Activated CD8-positive, alpha-beta T cell treated with anti-CD3 and anti-CD28 coated beads for 36 hours (primary cell): ENCODE data around the gene C1GALT1C1L. TPM values are rescaled to one million over a fixed set of nuclear protein-coding genes. Genes with fewer than 3 reads are reported as not detected.
"Not testable (repeated sequence)": the region's sequence is repeated elsewhere in the genome, so short reads cannot be mapped to it uniquely, and the experiment has no call there.

Experiments used
- ATAC-seq: fragments of 200-7000 bp; cut with Tn5 transposase; one replicate; pipeline ENCODE4 v1.10.0; 2021; ENCODE audit warnings: mild to moderate bottlenecking, moderate library complexity
- CTCF ChIA-PET: fragments of 350-600 bp; sonication (Branson Sonifier 250); formaldehyde crosslinking; loops from one replicate; lab custom pipeline; 2021; ENCODE audit warnings: antibody characterized with exemption; lab: Charles Lee
- POLR2A ChIA-PET: fragments of 350-600 bp; sonication (Branson Sonifier 250); formaldehyde crosslinking; loops from one replicate; lab custom pipeline; 2021; ENCODE audit warnings: antibody characterized with exemption; lab: Charles Lee
- DNase-seq: peaks from one replicate; pipeline ENCODE4 v3.0.0-alpha.2; 2020
- H3K27ac Mint-ChIP-seq: one replicate; pipeline ENCODE4 v1.8.0; 2021; ENCODE audit warnings: mild to moderate bottlenecking, mixed read lengths
- H3K27me3 Mint-ChIP-seq: one replicate; pipeline ENCODE4 v1.8.0; 2021; ENCODE audit warnings: mixed read lengths
- H3K36me3 Mint-ChIP-seq: one replicate; pipeline ENCODE4 v1.8.0; 2021; ENCODE audit warnings: low read depth, mixed read lengths
- H3K4me1 Mint-ChIP-seq: one replicate; pipeline ENCODE4 v1.8.0; 2021; ENCODE audit warnings: low read depth, mixed read lengths
- H3K4me3 Mint-ChIP-seq: one replicate; pipeline ENCODE4 v1.8.0; 2021; ENCODE audit warnings: mild to moderate bottlenecking, moderate library complexity, mixed read lengths
- H3K9me3 Mint-ChIP-seq: one replicate; pipeline ENCODE4 v1.8.0; 2021; ENCODE audit warnings: mixed read lengths
- intact Hi-C: fragments of 100-400 bp; cut with micrococcal nuclease; formaldehyde crosslinking; loops from one replicate; pipeline ENCODE4 v1.10.0; 2022
- total RNA-seq, 2 experiments: library from RNA; stranded (reverse); gene quantifications; one replicate each; pipeline ENCODE4 v1.2.3, GENCODE V29; 2021
- TF ChIP-seq, protein P1 (sequence below): fragments of 200-600 bp; IDR thresholded peaks from one replicate; pipeline ENCODE4 v1.8.0; 2022; ENCODE audit warnings: antibody characterized with exemption, mild to moderate bottlenecking

C1GALT1C1L gene
- total RNA-seq, 2 experiments from 2014 or later, result 0.36 TPM; not detected in 1

GRCh38 chr2:43708178-43708577, 31.9 kb upstream of the C1GALT1C1L start:
- H3K27ac Mint-ChIP-seq, result no peak overlapping the region
- CTCF ChIA-PET, result interaction anchor here (1.1 kb wide), 1 partner anchor 12 kb away, joined by 4 read pairs; no protein-coding TSS in a partner anchor
- intact Hi-C loops, result no loop called here

GRCh38 chr2:43707255-43708015, 31.2 kb upstream of the C1GALT1C1L start:
- no peak overlapping the region for H3K4me3 Mint-ChIP-seq
- peaks cover 20% of the 10 kb centered on the region for H3K27me3 Mint-ChIP-seq
- intact Hi-C loops, result no loop called here
- TF ChIP-seq, protein P1, sequence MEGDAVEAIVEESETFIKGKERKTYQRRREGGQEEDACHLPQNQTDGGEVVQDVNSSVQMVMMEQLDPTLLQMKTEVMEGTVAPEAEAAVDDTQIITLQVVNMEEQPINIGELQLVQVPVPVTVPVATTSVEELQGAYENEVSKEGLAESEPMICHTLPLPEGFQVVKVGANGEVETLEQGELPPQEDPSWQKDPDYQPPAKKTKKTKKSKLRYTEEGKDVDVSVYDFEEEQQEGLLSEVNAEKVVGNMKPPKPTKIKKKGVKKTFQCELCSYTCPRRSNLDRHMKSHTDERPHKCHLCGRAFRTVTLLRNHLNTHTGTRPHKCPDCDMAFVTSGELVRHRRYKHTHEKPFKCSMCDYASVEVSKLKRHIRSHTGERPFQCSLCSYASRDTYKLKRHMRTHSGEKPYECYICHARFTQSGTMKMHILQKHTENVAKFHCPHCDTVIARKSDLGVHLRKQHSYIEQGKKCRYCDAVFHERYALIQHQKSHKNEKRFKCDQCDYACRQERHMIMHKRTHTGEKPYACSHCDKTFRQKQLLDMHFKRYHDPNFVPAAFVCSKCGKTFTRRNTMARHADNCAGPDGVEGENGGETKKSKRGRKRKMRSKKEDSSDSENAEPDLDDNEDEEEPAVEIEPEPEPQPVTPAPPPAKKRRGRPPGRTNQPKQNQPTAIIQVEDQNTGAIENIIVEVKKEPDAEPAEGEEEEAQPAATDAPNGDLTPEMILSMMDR, result no peak
- no peak for DNase-seq
- no peaks in the 10 kb centered on the region for H3K9me3 Mint-ChIP-seq
- CTCF ChIA-PET, result interaction anchor here (1.1 kb wide), 1 partner anchor 11 kb away, joined by 4 read pairs; no protein-coding TSS in a partner anchor
- no peaks in the 10 kb centered on the region for H3K4me1 Mint-ChIP-seq
- ATAC-seq, result no peak
- POLR2A ChIA-PET, result interaction anchor here (0.7 kb wide), 1 partner anchor 772 kb away, joined by 3 read pairs; no protein-coding TSS in a partner anchor
- H3K36me3 Mint-ChIP-seq, result no peaks in the 10 kb centered on the region
- H3K27ac Mint-ChIP-seq, result no peak overlapping the region

More at GRCh38 chr2:43708178-43708577, 31.9 kb upstream of the C1GALT1C1L start:
- Mint-ChIP-seq H3K36me3 (no peaks in the 10 kb centered on the region), H3K4me3 (no peak overlapping the region), H3K9me3 (no peaks in the 10 kb centered on the region), H3K4me1 (no peaks in the 10 kb centered on the region), H3K27me3 (peaks cover 19% of the 10 kb centered on the region)
- POLR2A ChIA-PET, result interaction anchor here (0.7 kb wide), 1 partner anchor 772 kb away, joined by 3 read pairs; no protein-coding TSS in a partner anchor
- ATAC-seq, result no peak
- TF ChIP-seq, protein P1, result no peak
- no peak for DNase-seq

GRCh38 chr2:43701111-43701510, 24.9 kb upstream of the C1GALT1C1L start:
- H3K36me3 Mint-ChIP-seq, result no peaks in the 10 kb centered on the region
- no peak overlapping the region for H3K4me3 Mint-ChIP-seq
- H3K27me3 Mint-ChIP-seq, result peaks cover 18% of the 10 kb centered on the region
- intact Hi-C loops, result no loop called here
- no peaks in the 10 kb centered on the region for H3K9me3 Mint-ChIP-seq
- ChIA-PET POLR2A (no interaction called here), CTCF (no interaction called here)
- no peak for ATAC-seq
- DNase-seq, result no peak
- TF ChIP-seq, protein P1, result no peak
- no peak overlapping the region for H3K27ac Mint-ChIP-seq
- no peaks in the 10 kb centered on the region for H3K4me1 Mint-ChIP-seq

DNA sequence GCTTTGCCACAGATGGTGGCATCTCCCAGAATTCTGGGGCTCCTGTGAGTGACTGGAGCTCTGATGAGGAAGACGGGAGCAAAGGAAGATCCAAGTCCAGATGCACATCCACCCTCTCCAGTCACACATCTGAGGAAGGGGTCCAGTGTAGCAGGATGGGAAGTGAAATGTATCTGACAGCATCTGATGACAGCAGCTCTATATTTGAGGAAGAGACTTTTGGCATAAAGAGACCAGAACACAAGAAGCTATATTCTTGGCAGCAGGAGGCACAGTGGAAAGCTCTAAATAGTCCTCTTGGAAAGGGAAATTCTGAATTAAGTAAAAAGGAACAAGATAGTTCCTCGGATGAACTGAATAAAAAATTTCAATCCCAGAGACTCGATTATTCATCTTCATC, 23.5 kb upstream of the C1GALT1C1L start:
- DNase-seq (no peak), ATAC-seq (no peak)
- Mint-ChIP-seq H3K4me1 (no peaks in the 10 kb centered on the region), H3K27me3 (peaks cover 18% of the 10 kb centered on the region), H3K36me3 (no peaks in the 10 kb centered on the region), H3K4me3 (no peak overlapping the region), H3K9me3 (no peaks in the 10 kb centered on the region), H3K27ac (no peak overlapping the region)
- CTCF ChIA-PET, result interaction anchor here (1.2 kb wide), 1 partner anchor 90 kb away, joined by 3 read pairs; no protein-coding TSS in a partner anchor
- POLR2A ChIA-PET, result interaction anchor here (0.6 kb wide), 1 partner anchor 759 kb away, joined by 3 read pairs; no protein-coding TSS in a partner anchor
- TF ChIP-seq, protein P1, result no peak
- intact Hi-C loops, result no loop called here

GRCh38 chr2:43698140-43698539, 21.9 kb upstream of the C1GALT1C1L start:
- H3K36me3 Mint-ChIP-seq, ATAC-seq, H3K9me3 Mint-ChIP-seq, H3K4me1 Mint-ChIP-seq, POLR2A ChIA-PET, intact Hi-C loops, DNase-seq, H3K27ac Mint-ChIP-seq, H3K4me3 Mint-ChIP-seq: not testable (repeated sequence)
- H3K27me3 Mint-ChIP-seq, result peaks cover 18% of the 10 kb centered on the region
- CTCF ChIA-PET, result interaction anchor here (0.7 to 1.0 kb wide), 2 partner anchors 26 to 101 kb away, joined by 3 to 4 read pairs; no protein-coding TSS in a partner anchor
